ENCODE measurements around the gene LRRC27. TPM values are rescaled to one million over a fixed set of nuclear protein-coding genes. Genes with fewer than 3 reads are reported as not detected.

The LRRC27 gene
- polyA plus RNA-seq, 2 of the 4 experiments (the other 2 are of a cell fraction): 6.5 to 6.9 TPM

GRCh38 chr10:132368881-132369635 is 37.1 kb downstream of the LRRC27 start:
- POLR2A ChIA-PET: no interaction called here
- TF ChIP-seq CHD4 (IDR thresholded peaks at IDR 0.05; ENCODE audit: borderline replicate concordance) (no peak), HOXA7 (CRISPR knock-in tag; IDR thresholded peaks at IDR 0.05) (no peak), GATA3 (IDR thresholded peaks at IDR 0.05; ENCODE audit: borderline replicate concordance) (no peak), PHF8 (IDR thresholded peaks at IDR 0.05; ENCODE audit: borderline replicate concordance, low read depth) (no peak), JUN (IDR thresholded peaks at IDR 0.05) (no peak), TFCP2L1 (CRISPR knock-in tag; IDR thresholded peaks at IDR 0.05) (no peak), EHF (CRISPR knock-in tag; IDR thresholded peaks at IDR 0.05) (no peak), RFX5 (IDR thresholded peaks at IDR 0.05) (no peak), CBX8 (IDR thresholded peaks at IDR 0.05) (no peak), EHMT2 (IDR thresholded peaks at IDR 0.05; ENCODE audit: low read depth) (no peak), FOSB (CRISPR knock-in tag; IDR thresholded peaks at IDR 0.05) (no peak), HMGXB4 (CRISPR knock-in tag; IDR thresholded peaks at IDR 0.05; ENCODE audit: borderline replicate concordance) (no peak)
- no peak overlapping the region for H3K4me2 ChIP-seq
- 64% methylated on average over 9 of the region's 9 CpGs for WGBS (ENCODE audit: missing lambda C conversion rate)
- no peak overlapping the region for H3K4me3 ChIP-seq
- no peak for DNase-seq (ENCODE audit: low read depth in 1 of 2, low spot score in 1 of 2)
- FAIRE-seq: no peak
- no peak for ATAC-seq
- no peaks in the 10 kb centered on the region for H3K4me1 ChIP-seq
- no peaks in the 10 kb centered on the region for H3K9me3 ChIP-seq
- no peak overlapping the region for H3K27ac ChIP-seq
- CTCF ChIA-PET: interaction anchor here (0.7 to 1.5 kb wide), 3 partner anchors 9 to 18 kb away, joined by 3 to 5 read pairs (median 5); no protein-coding TSS in a partner anchor

DNA sequence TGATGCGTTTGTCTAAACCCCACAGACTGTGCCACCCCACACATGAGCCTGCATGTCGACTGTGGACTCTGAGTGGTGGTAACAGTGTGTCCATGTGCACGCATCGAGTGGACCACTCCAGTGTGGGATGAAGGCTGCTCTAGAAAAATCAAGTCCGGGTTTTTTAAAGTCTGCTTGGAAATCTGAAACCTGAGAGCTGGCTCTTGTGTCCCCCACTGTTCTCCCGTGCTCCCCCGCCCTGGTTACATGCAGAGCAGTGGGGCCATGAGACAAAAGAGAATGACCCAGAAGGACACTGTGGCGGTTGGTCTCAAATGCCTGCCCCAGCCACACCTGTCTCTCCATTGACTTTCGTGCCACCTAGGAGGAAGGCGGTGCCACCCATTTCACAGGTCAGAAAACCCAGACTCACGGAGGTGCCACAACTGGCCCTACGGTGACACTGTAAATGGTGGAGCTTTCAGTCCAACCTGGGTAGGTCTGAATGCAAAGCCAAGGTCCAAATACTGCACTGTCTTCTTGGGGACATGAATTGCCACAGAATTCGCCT is 37.7 kb downstream of the LRRC27 start:
- 79% methylated on average over 13 of the region's 13 CpGs for WGBS (ENCODE audit: missing lambda C conversion rate)
- TF ChIP-seq HDAC2 (IDR thresholded peaks at IDR 0.05): no peak
- TF ChIP-seq PBX3 (IDR thresholded peaks at IDR 0.05): no peak
- no peak for TF ChIP-seq RFX5 (IDR thresholded peaks at IDR 0.05)
- no peak for TF ChIP-seq HMGXB4 (CRISPR knock-in tag; IDR thresholded peaks at IDR 0.05; ENCODE audit: borderline replicate concordance)
- TF ChIP-seq EHF (CRISPR knock-in tag; IDR thresholded peaks at IDR 0.05): no peak
- no peak for TF ChIP-seq NPAS2 (CRISPR knock-in tag; IDR thresholded peaks at IDR 0.05; ENCODE audit: borderline replicate concordance)
- no peak for TF ChIP-seq HOXB5 (CRISPR knock-in tag; IDR thresholded peaks at IDR 0.05)
- TF ChIP-seq ZFP36 (IDR thresholded peaks at IDR 0.05; ENCODE audit: borderline replicate concordance, partially characterized antibody): no peak
- no peak for TF ChIP-seq ZC3H11A (IDR thresholded peaks at IDR 0.05)
- no peak for TF ChIP-seq MYC (IDR thresholded peaks at IDR 0.05; ENCODE audit: borderline replicate concordance, low read length)
- no peak for TF ChIP-seq EHMT2 (IDR thresholded peaks at IDR 0.05; ENCODE audit: low read depth)
- TF ChIP-seq CBX8 (IDR thresholded peaks at IDR 0.05): no peak
- TF ChIP-seq, protein P1, sequence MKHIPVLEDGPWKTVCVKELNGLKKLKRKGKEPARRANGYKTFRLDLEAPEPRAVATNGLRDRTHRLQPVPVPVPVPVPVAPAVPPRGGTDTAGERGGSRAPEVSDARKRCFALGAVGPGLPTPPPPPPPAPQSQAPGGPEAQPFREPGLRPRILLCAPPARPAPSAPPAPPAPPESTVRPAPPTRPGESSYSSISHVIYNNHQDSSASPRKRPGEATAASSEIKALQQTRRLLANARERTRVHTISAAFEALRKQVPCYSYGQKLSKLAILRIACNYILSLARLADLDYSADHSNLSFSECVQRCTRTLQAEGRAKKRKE (CRISPR knock-in tag; IDR thresholded peaks at IDR 0.05; ENCODE audit: low read depth): no peak
- no peak for TF ChIP-seq JUN (IDR thresholded peaks at IDR 0.05)
- TF ChIP-seq MAZ (IDR thresholded peaks at IDR 0.05; ENCODE audit: borderline replicate concordance, low read depth, low read length): no peak
- TF ChIP-seq HOXA7 (CRISPR knock-in tag; IDR thresholded peaks at IDR 0.05): no peak
- no peak for TF ChIP-seq POLR2AphosphoS2 (conservative IDR thresholded peaks at IDR 0.05; ENCODE audit: low read length)
- no peak for TF ChIP-seq NFE2L2 (conservative IDR thresholded peaks at IDR 0.05; ENCODE audit: low read length)
- TF ChIP-seq KDM1A (IDR thresholded peaks at IDR 0.05; ENCODE audit: low read depth): no peak
- Histone ChIP-seq H3K9me3 (no peaks in the 10 kb centered on the region), H3K4me1 (no peaks in the 10 kb centered on the region), H3K4me3 (no peak overlapping the region), H3K27ac (no peak overlapping the region), H3K4me2 (no peak overlapping the region)
- DNase-seq (ENCODE audit: low read depth in 1 of 2, low spot score in 1 of 2) (no peak), ATAC-seq (no peak), FAIRE-seq (no peak)
- ChIA-PET CTCF (interaction anchor here (1.3 to 1.5 kb wide), 2 partner anchors 16 to 18 kb away, joined by 3 to 5 read pairs; no protein-coding TSS in a partner anchor), POLR2A (no interaction called here)
